T-helper 1 cell treated with Interleukin-12 subunit alpha and Interleukin-12 subunit beta and Interleukin-4 antibody, amounts not matched to agents 30 ng/mL and 1 ng/mL, for 36 hours (primary cell): ENCODE data around the gene CLPTM1L. TPM values are rescaled to one million over a fixed set of nuclear protein-coding genes. Genes with fewer than 3 reads are reported as not detected.
"Not testable (repeated sequence)": the region's sequence is repeated elsewhere in the genome, so short reads cannot be mapped to it uniquely, and the experiment has no call there.

Experiments used
- intact Hi-C: fragments of 100-400 bp; cut with micrococcal nuclease; formaldehyde crosslinking; loops from one replicate; pipeline ENCODE4 v1.15.1; 2024
- total RNA-seq: library from RNA; stranded (reverse); gene quantifications from 2 replicates; pipeline ENCODE4 v1.2.3, GENCODE V29; 2022

CLPTM1L gene
- total RNA-seq, 1 donor from 2014 or later: 119 TPM

DNA sequence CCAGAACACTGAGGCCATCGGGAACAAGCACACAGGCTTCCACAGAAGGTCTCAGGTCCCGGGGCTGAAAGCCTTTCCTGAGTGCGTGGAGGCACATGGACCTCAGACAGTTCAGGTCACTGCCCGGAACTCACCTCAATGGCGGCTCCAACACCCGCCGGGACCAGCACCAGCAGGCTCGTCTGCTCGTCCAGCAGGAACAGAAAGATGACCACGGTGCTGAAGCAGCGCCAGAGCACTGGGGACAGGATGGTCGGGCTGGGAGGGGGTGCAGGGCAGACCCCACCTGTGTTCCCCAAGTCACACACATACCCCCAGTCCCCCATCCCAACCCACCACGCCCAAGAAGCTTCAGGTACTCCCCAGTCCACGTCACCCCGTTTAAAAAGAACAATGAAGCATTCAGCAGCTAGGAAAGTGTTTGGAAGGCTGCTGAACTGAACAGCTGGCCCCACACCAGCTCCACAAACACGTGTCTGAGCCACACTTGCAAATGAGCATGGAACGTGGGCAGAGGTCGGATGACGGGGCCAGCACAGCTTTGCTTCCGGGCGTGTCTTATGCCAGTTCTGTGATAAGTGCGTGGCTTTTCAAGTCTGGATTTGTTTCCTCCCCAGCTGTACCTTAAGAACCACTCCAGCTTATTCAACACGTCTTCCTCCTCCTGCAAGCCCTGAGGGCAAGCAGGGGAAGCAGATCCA, 14.6 kb downstream of the CLPTM1L start:
- intact Hi-C loops: no loop called here

DNA sequence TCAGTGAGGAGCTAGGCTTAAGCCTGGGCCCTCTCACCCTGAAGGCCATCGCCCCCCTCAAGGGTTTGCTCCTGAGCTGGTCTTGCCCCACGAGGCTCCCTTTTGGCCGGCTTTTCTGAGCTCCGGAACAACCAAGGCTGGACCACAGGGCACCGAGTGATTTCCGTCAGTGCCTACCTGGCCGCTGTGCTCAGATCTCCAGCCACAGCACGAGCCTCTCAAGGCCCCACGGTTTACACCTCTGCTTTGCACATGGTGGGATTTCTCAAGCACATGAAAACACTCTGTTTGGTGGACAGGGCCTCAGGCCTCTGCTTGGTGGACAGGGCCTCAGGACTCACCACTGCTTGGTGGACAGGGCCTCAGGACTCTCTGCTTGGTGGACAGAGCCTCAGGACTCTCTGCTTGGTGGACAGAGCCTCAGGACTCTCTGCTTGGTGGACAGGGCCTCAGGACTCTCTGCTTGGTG, 15.8 kb downstream of the CLPTM1L start:
- intact Hi-C loops: no loop called here

DNA sequence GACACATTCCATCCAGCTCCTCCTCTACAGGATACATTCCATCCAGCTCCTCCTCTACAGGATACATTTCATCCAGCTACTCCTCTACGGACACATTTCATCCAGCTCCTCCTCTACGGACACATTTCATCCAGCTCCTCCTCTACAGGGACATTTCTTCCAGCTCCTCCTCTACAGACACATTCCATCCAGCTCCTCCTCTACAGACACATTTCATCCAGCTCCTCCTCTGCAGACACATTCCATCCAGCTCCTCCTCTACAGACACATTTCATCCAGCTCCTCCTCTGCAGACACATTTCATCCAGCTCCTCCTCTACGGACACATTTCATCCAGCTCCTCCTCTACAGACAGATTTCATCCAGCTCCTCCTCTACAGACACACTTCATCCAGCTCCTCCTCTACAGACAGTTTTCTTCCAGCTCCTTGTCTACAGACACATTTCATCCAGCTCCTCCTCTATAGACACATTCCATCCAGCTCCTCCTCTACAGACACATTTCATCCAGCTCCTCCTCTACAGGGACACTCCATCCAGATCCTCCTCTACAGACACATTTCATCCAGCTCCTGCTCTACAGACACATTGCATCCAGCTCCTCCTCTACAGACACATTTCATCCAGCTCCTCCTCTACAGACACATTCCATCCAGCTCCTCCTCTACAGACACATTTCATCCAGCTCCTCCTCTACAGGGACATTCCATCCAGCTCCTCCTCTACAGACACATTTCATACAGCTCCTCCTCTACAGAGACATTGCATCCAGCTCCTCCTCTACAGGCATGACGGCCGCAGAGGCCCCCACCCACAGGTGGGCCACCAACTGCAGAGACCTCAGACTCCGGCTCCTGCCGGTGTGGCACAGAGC, 16.4 kb downstream of the CLPTM1L start:
- intact Hi-C loops: not testable (repeated sequence)

DNA sequence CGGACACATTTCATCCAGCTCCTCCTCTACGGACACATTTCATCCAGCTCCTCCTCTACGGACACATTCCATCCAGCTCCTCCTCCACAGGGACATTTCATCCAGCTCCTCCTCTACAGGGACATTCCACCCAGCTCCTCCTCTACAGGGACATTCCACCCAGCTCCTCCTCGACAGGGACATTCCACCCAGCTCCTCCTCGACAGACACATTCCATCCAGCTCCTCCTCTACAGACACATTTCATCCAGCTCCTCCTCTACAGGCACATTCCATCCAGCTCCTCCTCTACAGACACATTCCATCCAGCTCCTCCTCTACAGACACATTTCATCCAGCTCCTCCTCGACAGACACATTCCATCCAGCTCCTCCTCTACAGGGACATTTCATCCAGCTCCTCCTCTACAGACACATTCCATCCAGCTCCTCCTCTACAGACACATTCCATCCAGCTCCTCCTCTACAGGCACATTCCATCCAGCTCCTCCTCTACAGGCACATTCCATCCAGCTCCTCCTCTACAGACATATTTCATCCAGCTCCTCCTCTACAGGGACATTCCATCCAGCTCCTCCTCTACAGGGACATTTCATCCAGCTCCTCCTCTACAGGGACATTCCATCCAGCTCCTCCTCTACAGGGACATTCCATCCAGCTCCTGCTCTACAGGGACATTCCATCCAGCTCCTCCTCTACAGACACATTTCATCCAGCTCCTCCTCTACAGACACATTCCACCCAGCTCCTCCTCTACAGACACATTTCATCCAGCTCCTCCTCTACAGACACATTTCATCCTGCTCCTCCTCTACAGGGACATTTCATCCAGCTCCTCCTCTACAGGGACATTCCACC, 17.8 kb downstream of the CLPTM1L start:
- intact Hi-C loops: not testable (repeated sequence)

DNA sequence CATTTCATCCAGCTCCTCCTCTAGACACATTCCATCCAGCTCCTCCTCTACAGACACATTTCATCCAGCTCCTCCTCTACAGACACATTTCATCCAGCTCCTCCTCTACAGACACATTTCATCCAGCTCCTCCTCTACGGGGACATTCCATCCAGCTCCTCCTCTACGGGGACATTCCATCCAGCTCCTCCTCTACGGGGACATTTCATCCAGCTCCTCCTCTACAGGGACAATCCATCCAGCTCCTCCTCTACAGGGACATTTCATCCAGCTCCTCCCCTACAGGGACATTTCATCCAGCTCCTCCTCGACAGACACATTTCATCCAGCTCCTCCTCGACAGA, 18.4 kb downstream of the CLPTM1L start:
- intact Hi-C loops: not testable (repeated sequence)

DNA sequence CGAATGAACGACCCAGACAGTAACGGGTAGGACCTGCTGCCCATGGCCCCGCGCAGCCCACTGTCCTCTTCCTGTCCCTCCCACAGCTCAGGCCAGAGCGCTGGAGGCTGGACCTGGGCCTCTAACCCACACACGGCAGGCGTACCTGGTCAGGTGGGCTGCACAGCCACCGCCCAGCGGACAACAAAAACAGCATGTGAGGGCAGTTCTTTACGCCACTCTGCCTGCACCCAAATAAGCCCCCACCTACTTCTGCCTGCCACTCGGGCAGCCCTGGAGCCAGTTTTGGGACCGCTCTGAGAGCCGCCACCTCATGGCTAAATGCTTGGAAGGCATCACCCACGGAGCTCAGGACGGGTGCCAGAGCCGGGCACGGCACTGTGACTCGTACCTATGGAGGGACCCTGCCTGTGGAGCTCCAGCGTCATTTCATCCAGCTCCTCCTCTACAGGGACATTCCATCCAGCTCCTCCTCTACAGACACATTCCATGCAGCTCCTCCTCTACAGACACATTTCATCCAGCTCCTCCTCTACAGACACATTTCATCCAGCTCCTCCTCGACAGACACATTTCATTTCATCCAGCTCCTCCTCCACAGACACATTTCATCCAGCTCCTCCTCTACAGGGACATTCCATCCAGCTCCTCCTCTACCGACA, 18.9 kb downstream of the CLPTM1L start:
- intact Hi-C loops: no loop called here

DNA sequence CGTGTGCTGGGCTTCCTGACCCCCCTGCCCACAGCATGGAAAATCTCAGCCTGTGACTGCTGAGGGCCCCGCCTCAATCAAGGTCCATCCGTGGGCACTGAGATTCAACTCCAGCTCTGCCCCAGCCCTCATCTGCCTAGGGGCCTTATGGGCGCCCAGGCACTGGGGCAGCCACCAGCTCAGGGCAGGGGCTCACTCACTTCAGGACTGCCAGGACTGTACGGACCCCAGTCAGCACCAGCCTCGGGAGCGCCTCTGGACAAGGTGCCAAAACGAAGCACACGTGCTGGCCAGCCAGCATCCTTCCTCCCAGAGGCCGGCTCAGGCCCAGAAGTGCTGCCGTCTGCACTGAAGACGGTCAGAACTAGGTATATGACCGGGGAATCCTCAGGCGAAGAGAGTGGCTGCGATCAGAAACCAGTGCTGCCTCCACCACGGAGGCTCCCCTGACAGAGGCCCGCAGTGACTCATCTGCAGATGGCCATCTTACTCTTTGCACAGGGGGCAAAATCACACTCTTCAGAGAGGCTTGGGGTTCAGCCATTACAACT, 19.6 kb downstream of the CLPTM1L start:
- intact Hi-C loops: no loop called here

DNA sequence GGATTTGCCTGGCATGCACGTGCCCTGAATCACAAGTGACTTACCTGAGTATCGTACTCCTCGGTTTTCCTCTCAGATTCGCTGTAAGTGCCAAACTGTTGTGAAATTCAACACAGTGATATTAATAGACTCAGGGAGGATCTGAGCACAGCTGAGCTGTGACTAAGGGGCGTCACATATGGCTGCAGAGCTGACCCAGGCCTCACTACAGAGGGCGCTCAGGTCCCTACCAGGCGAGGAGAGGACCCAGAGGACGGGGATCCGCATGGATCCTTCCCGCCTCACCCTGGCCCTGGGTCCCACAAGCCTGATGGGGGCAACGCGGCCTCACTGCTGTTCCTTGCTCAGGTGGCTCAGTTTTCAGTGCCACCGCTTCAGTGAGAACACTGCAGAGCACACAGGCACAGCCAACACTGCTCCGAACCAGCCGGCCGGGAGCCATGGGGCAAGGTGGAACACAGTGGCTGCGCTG, 20.1 kb downstream of the CLPTM1L start:
- intact Hi-C loops: no loop called here

DNA sequence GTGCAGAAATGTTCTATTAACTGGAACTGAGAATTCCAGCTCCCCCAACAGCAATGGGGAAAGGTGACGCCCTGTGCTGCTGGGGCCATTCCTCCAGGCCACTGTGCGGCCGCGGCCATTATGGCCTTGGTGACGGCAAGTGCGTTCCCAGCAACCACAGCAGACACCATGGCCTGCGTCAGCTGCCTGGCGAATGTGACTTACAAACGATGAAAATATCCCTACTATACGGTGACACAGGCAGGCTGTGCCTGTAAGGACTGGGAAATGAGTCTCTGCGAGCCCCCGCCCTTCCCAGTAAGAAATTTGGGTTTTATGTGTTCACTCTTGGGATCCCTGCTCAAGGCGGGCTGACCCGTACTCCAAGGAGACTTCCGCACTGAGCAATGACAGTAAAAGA, 20.6 kb downstream of the CLPTM1L start:
- intact Hi-C loops: no loop called here

DNA sequence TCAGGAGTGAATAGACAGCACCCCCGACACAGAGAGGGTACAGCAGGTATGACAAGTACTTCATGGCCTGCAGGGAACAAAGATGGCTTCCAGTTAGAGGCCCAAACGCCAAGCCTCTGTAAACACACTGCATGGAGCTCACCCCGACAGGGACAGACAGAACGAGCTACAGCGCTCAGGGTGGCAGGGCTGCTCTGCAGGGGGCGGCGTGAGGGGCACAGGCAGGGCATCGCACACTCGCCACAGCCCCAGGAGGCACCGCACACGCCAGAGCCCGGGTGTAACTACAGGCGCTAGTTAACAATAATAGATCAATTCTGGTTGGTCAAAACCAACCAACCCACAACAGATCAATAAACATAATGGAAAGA, 21.1 kb downstream of the CLPTM1L start:
- intact Hi-C loops: no loop called here

DNA sequence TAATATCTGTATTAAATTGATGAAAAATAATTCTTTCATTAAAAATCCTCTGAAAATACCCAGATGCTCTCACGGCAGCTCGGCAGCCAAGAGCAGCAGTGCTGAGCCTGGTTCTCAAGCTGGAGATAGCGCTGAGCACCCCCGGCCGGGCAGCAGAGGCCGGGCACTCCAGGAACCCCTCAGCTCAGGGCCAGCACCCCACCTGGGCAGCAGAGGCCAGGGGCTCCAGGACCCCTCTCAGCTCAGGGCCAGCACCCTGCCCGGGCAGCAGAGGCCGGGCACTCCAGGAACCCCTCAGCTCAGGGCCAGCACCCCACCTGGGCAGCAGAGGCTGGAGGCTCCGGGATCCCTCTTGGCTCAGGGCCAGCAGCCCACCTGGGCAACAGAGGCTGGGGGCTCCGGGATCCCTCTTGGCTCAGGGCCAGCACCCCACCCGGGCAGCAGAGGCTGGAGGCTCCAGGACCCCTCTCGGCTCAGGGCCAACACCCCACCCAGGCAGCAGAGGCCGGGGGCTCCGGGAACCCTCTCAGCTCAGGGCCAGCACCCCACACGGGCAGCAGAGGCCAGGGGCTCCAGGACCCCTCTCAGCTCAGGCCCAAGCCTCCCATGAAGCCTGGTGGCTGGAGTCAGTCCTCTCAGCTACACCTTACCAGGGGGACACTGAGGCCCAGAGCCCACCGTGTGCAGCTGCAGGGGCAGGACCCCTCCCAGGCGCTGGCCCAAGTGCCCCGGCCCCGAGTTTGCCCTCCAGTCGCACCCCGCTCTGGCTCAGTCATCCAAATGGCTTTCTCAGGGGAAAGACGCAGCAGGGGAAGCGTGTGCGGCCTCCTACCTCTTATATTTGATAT, 21.7 kb downstream of the CLPTM1L start:
- intact Hi-C loops: no loop called here

DNA sequence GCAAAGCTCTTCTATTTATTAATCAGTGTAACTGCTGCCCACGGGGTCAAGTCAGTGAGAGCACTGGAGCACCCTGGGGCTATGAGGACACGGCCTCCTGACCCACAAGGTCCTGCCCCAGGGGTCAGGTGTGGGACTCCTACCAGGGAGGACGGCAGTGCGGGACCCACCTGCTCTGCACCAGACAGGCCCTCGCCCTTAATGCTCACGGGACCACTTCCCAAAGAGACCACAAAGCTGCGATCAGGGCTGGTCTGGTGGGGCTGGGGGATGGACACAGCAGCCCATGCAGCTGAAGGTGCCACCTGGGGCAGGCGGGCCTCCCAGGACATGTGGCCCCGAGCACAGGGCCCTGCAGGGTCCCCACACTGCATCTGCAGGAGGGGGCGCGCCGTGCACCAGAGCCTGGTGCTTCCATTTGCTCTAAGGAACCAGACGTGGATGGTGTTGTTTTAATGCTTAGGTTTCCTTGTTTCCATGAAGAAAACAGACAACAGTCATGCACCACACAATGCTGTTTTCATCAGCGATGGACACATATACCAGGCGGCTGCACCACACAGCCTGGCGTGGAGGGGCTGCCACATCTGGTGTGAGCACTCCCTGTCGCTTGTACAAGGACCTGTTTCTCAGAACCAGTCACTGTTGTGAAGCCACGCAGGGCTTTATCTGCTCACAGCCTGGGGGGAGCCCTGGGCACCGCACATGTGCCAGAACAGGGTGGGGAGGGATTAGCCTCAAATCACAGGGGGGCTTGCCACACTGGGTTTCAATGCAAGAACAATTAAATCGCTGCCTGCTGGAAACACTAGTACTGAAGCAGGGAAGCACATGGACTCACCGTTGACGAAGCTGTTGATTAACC, 22.6 kb downstream of the CLPTM1L start:
- intact Hi-C loops: no loop called here

DNA sequence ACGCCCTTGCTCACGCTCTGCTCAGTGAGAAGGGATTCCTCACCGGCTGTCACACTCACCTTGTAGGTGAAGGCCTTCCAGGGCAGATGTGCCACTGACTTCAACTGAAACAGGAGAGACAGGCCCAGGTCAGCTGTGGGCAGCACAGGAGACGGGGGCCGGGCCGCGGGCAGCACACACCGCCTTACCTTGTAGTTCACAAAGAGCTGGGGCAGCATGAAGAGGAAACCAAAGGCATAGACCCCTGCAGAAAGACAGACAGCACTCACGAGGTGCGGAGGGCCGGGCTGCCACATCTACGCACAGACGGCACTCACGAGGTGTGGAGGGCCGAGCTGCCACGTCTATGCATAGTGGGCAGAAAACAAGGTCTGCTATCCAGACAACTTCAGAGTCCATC, 23.3 kb downstream of the CLPTM1L start:
- intact Hi-C loops: no loop called here

DNA sequence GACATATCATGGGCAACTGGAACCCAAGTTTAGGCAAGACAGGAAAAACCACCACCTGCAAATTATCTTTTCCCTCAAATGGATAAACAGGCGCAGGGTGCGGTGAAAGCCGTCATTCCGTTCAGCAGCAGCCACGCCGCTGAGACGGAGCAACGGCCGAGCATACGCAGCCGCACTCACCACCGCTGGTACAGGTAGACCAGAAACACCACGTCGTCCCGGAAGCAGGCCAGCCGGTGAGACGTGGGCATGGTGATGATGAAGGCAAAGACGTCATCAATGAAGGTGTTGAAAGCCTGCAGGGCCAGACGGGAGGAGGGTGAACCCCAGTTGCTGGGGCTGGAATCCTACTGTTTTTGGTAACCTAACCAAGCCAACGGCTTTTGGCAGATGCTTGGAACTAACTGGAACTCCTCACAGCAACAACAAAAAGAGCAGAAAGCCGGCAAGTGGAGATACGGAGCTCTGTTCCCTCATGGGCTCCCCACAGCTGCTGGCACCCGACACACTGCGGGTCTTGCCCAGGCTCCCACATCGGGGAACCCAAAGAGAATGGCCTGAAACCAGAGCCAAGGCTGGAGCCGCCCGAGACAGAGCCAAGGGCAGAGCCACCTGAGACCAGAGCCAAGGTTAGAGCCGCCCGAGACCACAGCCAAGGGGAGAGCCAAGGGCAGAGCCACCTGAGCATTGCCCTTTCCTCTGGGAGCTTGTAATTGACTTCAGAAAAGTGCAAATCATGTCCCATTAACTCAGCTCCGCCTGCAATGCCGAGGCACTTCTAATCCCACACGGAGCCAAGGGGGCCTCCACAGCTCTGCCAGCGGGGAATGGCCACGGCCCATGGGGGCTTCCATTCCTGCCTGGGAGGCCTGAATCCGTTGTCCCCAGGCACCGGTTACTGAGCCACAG, 24.2 kb downstream of the CLPTM1L start:
- intact Hi-C loops: no loop called here

DNA sequence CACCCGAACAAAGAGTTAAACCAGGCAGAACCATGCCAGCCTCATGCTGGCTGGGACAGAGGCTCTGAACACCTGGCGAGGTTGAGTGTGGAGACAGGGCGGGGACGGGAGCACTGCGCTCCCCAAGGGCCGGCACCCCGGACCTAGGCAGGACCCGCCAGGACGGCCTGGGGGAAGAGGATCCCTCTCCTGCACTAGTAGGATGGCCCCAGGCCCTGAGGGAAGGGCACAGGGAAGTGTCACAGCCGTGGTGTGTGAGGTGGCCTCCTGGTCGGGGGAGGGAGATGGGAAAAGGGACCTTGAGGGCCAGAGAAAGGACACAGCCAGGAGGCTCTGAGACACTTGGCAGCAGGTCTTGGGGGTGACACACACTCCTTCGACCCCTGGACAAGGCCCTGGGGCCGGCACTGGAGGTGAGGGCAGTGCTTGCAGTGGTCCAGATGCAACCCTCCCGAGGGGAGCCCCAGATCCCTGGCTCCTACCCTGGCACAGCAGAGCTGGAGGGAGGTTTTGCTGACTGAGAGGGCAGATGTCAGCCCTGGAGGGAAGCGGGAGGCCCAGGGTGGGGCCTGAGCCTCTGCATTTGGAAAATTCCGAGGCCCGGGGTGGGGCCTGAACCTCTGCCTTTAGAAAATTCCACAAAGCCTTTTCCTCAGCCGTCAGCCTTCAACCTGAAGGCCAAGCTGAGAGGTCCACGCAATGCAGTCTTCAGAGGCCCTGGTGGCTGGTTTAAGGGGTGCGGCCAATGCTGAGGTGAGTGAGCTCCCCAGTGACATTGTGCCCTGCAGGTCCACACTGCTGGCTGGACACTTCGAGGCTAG, 25.3 kb downstream of the CLPTM1L start:
- intact Hi-C loops: loop anchor here (5.0 to 10.0 kb wide), 6 partner anchors 155 to 705 kb away; partner anchors contain the start of genes CEP72, MRPL36 and TPPP

DNA sequence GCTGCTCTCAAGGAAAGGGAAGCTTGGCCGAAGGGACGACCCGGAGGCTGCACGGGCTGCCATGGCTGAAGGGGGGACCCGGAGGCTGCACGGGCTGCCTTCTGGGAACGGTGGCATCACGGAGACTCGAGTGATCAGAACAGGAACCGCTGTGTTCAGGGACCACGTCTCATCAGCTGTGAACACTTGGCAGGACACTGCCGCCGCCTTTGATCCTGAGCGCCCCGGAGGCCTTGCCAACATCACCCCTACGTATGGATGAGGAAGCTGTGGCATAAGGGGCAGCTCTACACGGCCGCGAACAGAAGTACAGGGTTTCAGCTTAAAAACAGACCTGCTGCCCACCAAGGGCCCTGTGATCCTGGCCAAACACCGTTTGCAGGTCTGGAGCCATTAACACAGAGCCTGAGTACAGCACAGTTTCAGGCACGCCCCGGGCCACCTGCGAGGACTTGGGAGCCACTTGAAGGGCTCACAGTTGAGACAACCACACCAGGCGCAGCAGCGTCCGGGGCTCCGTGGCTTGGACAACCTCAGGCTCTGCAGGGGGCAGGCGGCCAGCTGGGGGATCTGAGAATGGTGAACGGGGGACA, 26.1 kb downstream of the CLPTM1L start:
- intact Hi-C loops: loop anchor here (5.0 to 10.0 kb wide), 6 partner anchors 154 to 704 kb away; partner anchors contain the start of genes CEP72, MRPL36 and TPPP
